Lower leg skin (tissue), 3 donors: Measurements from ENCODE around the gene PKN2.

ENCODE experiments used
- POLR2A ChIP-seq, 2 donors: fragments of 450-650 bp; IDR thresholded peaks; one replicate each; pipeline ENCODE4 v1.6.1; 2016 to 2017; ENCODE audit warnings: antibody characterized with exemption in 2 of 2, mild to moderate bottlenecking in 1 of 2, moderate library complexity in 1 of 2
- TF ChIP-seq, protein P1 (sequence below), 3 donors: fragments of 450-650 bp; IDR thresholded peaks; one replicate each; pipeline ENCODE4 v1.5.1; 2016; ENCODE audit warnings: antibody characterized with exemption in 3 of 3, mild to moderate bottlenecking in 3 of 3, moderate library complexity in 2 of 3

- TF ChIP-seq POLR2A (IDR thresholded peaks at IDR 0.05): no peak
- TF ChIP-seq, protein P1, sequence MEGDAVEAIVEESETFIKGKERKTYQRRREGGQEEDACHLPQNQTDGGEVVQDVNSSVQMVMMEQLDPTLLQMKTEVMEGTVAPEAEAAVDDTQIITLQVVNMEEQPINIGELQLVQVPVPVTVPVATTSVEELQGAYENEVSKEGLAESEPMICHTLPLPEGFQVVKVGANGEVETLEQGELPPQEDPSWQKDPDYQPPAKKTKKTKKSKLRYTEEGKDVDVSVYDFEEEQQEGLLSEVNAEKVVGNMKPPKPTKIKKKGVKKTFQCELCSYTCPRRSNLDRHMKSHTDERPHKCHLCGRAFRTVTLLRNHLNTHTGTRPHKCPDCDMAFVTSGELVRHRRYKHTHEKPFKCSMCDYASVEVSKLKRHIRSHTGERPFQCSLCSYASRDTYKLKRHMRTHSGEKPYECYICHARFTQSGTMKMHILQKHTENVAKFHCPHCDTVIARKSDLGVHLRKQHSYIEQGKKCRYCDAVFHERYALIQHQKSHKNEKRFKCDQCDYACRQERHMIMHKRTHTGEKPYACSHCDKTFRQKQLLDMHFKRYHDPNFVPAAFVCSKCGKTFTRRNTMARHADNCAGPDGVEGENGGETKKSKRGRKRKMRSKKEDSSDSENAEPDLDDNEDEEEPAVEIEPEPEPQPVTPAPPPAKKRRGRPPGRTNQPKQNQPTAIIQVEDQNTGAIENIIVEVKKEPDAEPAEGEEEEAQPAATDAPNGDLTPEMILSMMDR (IDR thresholded peaks at IDR 0.05): no peak
Observed at GRCh38 chr1:88763649-88764406, 79.8 kb downstream of the PKN2 start.
